NCI-H748 (cell line): Measurements from ENCODE around the gene DAP.
A peak's percentile ranks its signal among the peaks of the same experiment; 100 is the strongest.
"Not testable (repeated sequence)": the region's sequence is repeated elsewhere in the genome, so short reads cannot be mapped to it uniquely, and the experiment has no call there.

ENCODE experiments used
- DNase-seq: peaks from one replicate; lab custom pipeline; 2025; ENCODE audit not compliant: unreplicated experiment; lab: John Stamatoyannopoulos, UW

The DAP gene

GRCh38 chr5:10735569-10736276, 25.3 kb downstream of the DAP start:
- no peak for DNase-seq

GRCh38 chr5:10734832-10735523, 26.1 kb downstream of the DAP start:
- DNase-seq = no peak

- DNase-seq = no peak
These were observed 26.9 kb downstream of the DAP start for GRCh38 chr5:10734037-10734709.

DNA sequence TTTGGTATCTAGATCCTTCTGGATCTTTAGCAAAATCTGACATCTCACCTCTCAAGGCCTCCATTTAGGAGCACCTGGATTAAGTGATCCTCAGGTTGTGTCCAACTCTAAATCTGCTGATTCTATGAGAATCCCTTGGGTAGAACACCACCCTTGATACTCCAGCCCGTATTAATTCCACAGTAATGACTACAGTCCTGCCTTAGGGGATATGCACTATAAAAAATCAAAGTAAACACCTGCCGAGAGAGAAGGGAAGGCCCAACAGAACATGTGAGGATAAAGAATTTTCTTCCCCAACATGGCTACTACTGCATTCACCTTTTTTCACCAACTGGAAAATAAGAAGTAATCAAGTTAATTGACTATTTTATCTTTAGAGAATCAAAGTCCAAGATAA, 27.6 kb downstream of the DAP start:
- DNase-seq = no peak

- DNase-seq = no peak
These were observed 29.1 kb downstream of the DAP start for GRCh38 chr5:10731913-10732312.

- no peak for DNase-seq
These were observed 31.0 kb downstream of the DAP start for GRCh38 chr5:10730043-10730351.

- no peak for DNase-seq
These were observed 31.6 kb downstream of the DAP start for GRCh38 chr5:10729320-10730042.

GRCh38 chr5:10728679-10729078, 32.4 kb downstream of the DAP start:
- no peak for DNase-seq

GRCh38 chr5:10727861-10728260, 33.2 kb downstream of the DAP start:
- no peak for DNase-seq

DNA sequence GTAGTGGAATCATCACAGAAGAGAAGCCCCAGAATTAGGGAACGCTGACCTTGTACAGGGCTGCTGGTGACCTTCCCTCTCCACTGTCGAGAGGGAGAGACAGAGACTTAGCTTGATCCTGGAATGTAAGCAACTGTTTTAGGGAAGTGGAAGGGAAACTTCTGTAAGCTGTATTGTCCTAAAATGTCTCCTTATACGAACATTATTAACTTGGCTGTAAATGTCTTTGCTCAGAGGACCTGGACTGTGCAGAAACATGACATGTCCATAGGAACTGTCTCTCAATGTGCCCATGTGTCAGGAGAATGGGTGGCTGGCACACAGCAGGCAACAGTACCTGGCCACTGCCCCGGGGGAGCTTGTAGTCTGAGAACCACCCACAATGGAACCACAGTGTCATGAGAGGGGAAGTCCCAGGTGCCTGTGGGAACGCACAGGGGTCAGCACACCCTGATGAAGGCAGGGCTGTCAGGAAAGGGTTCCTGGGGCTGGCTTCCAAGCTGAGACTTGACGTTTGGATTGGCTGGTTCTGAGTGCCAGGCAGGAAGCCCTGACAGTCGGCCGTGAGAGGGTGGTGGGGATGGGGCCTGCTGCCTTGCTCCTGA, 34.0 kb downstream of the DAP start:
- no peak for DNase-seq

- DNase-seq = no peak
These were observed 34.7 kb downstream of the DAP start for GRCh38 chr5:10726179-10726912.

DNA sequence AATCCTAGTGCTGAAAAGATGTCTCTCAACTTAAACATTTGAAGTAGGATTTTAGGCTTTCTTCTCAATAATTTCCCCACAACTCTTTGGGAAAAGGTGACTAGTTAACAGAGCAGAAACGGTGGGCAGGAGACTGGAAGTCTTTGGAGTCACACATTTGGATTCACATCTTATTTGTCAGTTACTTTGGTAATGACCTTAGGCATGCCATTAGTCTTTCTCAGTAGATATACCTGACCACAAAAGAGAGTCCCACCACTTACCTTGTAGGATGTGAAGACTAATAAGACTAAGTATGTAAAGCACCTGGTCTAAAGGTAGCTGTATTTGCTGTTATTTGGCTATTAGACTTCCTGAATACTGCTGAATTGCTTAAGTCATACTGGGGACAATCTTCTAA, 35.4 kb downstream of the DAP start:
- no peak for DNase-seq

DNA sequence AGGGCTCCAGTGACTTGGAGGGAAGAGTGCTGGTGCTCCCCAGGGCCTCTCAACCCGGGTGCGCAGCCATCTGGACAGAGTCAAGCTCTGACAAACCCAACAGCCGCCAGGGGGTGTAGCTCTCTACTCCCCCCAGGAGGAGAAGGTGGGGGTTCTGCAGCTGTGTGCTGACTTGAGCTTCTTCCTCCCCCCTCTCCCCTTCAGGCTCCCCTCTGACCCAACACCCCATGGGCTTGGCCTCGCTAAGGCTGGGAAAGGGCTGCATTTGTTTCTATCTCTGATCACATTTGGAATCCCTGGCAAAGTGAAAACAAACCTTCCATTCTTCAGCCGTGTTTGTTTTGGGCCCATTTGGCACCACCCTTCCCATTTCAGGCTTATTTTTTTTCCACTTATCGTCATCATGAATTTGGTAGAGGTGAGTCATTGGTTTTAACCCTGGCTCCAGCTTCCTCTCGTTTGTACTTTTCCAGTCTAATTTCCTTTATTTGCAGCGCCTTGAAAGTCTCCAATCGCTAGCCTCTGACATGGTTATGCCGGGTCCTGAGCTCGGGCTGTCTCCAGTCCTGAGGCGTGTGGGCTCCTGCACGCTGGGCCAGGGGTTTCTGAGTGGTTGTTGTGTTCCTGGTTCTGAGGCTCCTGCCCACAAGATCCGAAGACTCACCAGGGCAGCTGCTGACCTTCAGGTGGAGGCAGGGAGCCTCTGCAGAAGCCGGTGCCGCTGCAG, 36.1 kb downstream of the DAP start:
- DNase-seq = peak; percentile 60

DNA sequence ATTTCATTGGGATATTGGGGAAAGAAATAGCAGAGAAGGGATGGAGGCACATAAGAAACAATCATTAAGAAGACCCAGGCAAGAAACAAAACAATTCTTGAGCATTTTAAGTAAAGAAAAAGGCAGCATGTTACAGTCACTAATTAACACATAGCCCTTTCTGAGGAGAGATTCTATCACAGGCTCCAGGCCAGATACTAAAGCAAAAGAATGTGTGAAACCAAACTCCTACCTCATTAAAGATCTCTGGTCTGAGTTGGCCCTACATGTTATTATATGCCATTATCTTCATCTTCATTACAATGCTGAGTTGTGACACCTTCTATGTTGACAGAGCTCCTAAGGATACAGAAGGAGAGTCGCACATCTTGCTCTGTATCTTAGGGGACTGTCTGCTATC, 37.5 kb downstream of the DAP start:
- DNase-seq = no peak

DNA sequence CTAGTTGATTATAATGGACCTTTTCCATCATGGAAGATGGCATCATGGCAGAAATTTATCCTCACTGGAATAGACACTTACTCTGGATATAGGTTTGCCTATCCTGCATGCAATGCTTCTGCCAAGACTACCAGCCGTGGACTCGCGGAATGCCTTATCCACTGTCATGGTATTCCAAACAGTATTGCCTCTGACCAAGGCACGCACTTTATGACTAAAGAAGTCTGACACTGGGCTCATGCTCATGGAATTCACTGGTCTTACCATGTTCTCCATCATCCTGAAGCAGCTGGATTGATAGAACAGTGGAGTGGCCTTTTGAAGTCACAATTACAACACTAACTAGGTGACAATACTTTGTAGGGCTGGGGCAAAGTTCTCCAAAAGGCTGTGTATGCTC, 40.3 kb downstream of the DAP start:
- not testable (repeated sequence) for DNase-seq

- DNase-seq = no peak
These were observed 41.1 kb downstream of the DAP start for GRCh38 chr5:10719965-10720364.

- not testable (repeated sequence) for DNase-seq
These were observed 42.4 kb downstream of the DAP start for GRCh38 chr5:10718617-10719016.

- DNase-seq = not testable (repeated sequence)
These were observed 44.2 kb downstream of the DAP start for GRCh38 chr5:10716825-10717224.

- no peak for DNase-seq
These were observed 45.3 kb downstream of the DAP start for GRCh38 chr5:10715605-10716290.
